Measurements from ENCODE around the gene SNAP91. TPM values are rescaled to one million over a fixed set of nuclear protein-coding genes. Genes with fewer than 3 reads are reported as not detected.
A peak's percentile ranks its signal among the peaks of the same experiment; 100 is the strongest.
"Not testable (repeated sequence)": the region's sequence is repeated elsewhere in the genome, so short reads cannot be mapped to it uniquely, and the experiment has no call there.

The SNAP91 gene, protein sequence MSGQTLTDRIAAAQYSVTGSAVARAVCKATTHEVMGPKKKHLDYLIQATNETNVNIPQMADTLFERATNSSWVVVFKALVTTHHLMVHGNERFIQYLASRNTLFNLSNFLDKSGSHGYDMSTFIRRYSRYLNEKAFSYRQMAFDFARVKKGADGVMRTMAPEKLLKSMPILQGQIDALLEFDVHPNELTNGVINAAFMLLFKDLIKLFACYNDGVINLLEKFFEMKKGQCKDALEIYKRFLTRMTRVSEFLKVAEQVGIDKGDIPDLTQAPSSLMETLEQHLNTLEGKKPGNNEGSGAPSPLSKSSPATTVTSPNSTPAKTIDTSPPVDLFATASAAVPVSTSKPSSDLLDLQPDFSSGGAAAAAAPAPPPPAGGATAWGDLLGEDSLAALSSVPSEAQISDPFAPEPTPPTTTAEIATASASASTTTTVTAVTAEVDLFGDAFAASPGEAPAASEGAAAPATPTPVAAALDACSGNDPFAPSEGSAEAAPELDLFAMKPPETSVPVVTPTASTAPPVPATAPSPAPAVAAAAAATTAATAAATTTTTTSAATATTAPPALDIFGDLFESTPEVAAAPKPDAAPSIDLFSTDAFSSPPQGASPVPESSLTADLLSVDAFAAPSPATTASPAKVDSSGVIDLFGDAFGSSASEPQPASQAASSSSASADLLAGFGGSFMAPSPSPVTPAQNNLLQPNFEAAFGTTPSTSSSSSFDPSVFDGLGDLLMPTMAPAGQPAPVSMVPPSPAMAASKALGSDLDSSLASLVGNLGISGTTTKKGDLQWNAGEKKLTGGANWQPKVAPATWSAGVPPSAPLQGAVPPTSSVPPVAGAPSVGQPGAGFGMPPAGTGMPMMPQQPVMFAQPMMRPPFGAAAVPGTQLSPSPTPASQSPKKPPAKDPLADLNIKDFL
- 1 to 10 TPM; 3.0 to 9.4 (median 6.4) TPM for total RNA-seq

DNA sequence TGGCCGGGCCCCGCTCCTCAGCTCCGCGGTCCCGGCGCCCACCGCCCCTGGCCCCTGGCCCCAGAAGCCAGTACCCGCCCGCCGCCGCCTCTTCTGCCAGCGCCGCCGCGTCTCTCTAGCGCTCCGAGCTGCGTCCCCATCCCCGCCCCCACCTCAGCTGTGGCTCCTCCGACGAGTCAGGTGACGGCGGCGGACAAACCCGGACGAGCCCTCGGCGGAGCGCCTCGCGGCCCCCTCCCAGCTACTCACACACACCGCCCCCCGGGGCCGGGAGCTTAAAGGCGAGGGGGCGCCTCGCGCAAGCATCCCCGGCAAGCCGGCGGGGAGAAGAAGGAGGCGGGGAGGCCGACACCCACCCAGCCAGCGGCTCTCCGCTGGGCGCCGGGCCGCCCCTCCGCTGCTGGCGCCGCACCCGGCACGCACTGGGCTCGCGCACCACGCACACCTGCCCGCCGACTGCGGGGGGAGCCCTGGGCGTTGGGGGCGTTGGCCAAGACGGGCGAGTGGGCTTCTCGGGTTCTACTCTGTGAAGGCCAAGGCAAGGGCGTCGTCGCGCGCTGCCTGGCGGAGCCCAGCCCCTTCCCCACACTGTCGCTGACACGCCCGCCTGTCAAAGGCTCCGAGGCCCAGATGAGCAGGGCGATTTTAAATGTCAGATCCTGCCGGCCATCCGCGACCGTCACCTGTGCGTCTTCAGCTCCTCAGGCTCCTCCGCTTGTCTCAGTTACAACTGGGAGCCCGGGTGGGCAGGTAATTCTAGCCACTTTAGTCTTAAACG is at the start of gene SNAP91:
TSS of gene SNAP91 (minus strand) at position 132 of the 778 bp plus-strand sequence. CDS start 1,174 bp downstream, outside the sequence.
- ATAC-seq, result peak; percentile 55
- H3K9me3 ChIP-seq, result peaks cover 0 to 7% (median 0%) of the 10 kb centered on the region in 3 donors
- TF ChIP-seq CTCF (IDR thresholded peaks at IDR 0.05) (no peak), POLR2A (IDR thresholded peaks at IDR 0.05) (no peak), EP300 (IDR thresholded peaks at IDR 0.05) (no peak), POLR2AphosphoS5 (IDR thresholded peaks at IDR 0.05) (no peak)
- 0 to 20% methylated on average over 1 to 2 of the region's 83 CpGs for WGBS, 2 donors (ENCODE audit: low coverage in 1 of 2)
- peak within 1 kb of the TSS in 2 of 4 donors; percentile 29 to 65 for H3K27ac ChIP-seq
- H3K4me3 ChIP-seq, result peak within 1 kb of the TSS; percentile 32 to 69
- peaks cover 0 to 23% (median 13%) of the 10 kb centered on the region in 3 donors for H3K4me1 ChIP-seq
- H3K27me3 ChIP-seq, result peaks cover 36% of the 10 kb centered on the region
- no peaks in the 10 kb centered on the region for H3K36me3 ChIP-seq

DNA sequence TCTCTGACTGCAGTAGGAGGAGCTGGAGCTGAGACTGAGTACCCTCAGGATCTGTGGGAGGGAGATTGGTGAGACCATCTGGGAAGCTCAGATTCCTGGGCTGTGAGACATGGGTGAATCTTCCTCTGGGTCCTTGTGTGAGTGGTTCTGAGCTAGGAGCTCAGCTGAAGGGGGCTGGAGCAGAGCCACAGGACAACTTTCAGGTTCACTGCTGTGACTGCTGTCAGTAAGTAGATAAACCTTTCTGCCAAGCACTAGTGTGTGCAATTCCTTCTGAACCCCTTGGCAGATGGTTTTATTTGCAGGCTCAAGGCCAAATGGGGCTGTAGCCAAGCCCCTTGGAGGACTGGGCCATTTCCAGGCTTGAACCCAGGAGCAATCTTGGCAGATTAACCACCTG is 49.6 kb upstream of the SNAP91 start:
- TF ChIP-seq POLR2AphosphoS5 (IDR thresholded peaks at IDR 0.05) (no peak), CTCF (IDR thresholded peaks at IDR 0.05) (no peak), EP300 (IDR thresholded peaks at IDR 0.05) (no peak), POLR2A (IDR thresholded peaks at IDR 0.05) (no peak)
- ATAC-seq, result no peak

GRCh38 chr6:83757021-83757420 is 48.1 kb upstream of the SNAP91 start:
- peaks cover 0 to 48% (median 0%) of the 10 kb centered on the region in 3 donors for H3K9me3 ChIP-seq
- no peak for ATAC-seq
- H3K4me3 ChIP-seq, result no peak overlapping the region
- no peaks in the 10 kb centered on the region for H3K27me3 ChIP-seq
- TF ChIP-seq CTCF (IDR thresholded peaks at IDR 0.05), result no peak
- no peak for TF ChIP-seq POLR2A (IDR thresholded peaks at IDR 0.05)
- no peak for TF ChIP-seq EP300 (IDR thresholded peaks at IDR 0.05)
- no peak for TF ChIP-seq POLR2AphosphoS5 (IDR thresholded peaks at IDR 0.05)
- no peak overlapping the region for H3K27ac ChIP-seq
- no peaks in the 10 kb centered on the region for H3K36me3 ChIP-seq
- no peaks in the 10 kb centered on the region for H3K4me1 ChIP-seq

More for the DNA sequence above, 49.6 kb upstream of the SNAP91 start:
- Histone ChIP-seq H3K9me3 (peaks cover 0 to 35% (median 0%) of the 10 kb centered on the region in 3 donors), H3K27ac (no peak overlapping the region), H3K27me3 (no peaks in the 10 kb centered on the region), H3K36me3 (no peaks in the 10 kb centered on the region), H3K4me1 (no peaks in the 10 kb centered on the region), H3K4me3 (no peak overlapping the region)

DNA sequence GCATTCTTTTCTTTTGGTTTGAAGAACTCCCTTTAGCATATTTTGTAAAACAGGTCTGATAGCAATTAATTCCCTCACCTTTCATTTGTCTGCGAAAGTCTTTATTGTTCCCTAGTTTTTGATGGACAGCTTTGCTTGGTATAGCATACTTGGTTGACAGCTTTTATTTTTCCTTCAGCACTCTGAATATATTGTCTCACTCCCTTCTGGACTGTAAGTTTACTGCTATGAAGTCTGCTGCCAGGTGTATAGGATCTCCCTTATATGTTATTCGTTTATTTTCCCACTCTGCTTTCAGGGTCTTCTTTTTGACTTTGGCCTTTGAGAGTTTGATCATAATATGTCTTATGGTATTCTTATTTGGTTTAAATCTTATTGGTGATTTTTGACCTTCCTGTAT is 47.7 kb upstream of the SNAP91 start:
- no peaks in the 10 kb centered on the region for H3K4me1 ChIP-seq
- H3K27ac ChIP-seq, result no peak overlapping the region
- ATAC-seq, result no peak
- WGBS, 2 donors (ENCODE audit: low coverage in 1 of 2), result 83 to 87% methylated on average over 2 of the region's 2 CpGs
- no peak overlapping the region for H3K4me3 ChIP-seq
- H3K36me3 ChIP-seq, result no peaks in the 10 kb centered on the region
- peaks cover 0 to 48% (median 0%) of the 10 kb centered on the region in 3 donors for H3K9me3 ChIP-seq
- H3K27me3 ChIP-seq, result no peaks in the 10 kb centered on the region
- TF ChIP-seq CTCF (IDR thresholded peaks at IDR 0.05) (no peak), EP300 (IDR thresholded peaks at IDR 0.05) (no peak), POLR2AphosphoS5 (IDR thresholded peaks at IDR 0.05) (no peak), POLR2A (IDR thresholded peaks at IDR 0.05) (no peak)

- H3K27me3 ChIP-seq, H3K4me3 ChIP-seq, H3K4me1 ChIP-seq, ATAC-seq, H3K36me3 ChIP-seq, H3K27ac ChIP-seq: not testable (repeated sequence)
- peaks cover 0 to 34% (median 0%) of the 10 kb centered on the region in 3 donors for H3K9me3 ChIP-seq
- WGBS, 2 donors (ENCODE audit: low coverage in 1 of 2), result 71 to 78% methylated on average over 2 to 4 of the region's 5 CpGs
These were observed 43.5 kb upstream of the SNAP91 start for GRCh38 chr6:83752375-83752774.
